ENCODE data around the gene ZNF821. TPM values are rescaled to one million over a fixed set of nuclear protein-coding genes. Genes with fewer than 3 reads are reported as not detected.

Gene ZNF821
- total and polyA plus RNA-seq, 7 donors = 0.87 to 6.1 (median 3.9) TPM

- ATAC-seq = no peak
Measured at GRCh38 chr16:71854369-71854948, 29.5 kb downstream of the ZNF821 start.

GRCh38 chr16:71853413-71853812 lies 30.6 kb downstream of the ZNF821 start:
- TF ChIP-seq CTCF (IDR thresholded peaks at IDR 0.05) = no peak
- peak overlapping the region; percentile 16 for H3K27ac ChIP-seq
- ATAC-seq (no peak), DNase-seq (no peak)
- H3K27me3 ChIP-seq (ENCODE audit: insufficient read depth in 3 of 3, low read length in 2 of 3) = no peaks in the 10 kb centered on the region
- WGBS, 3 donors = 42 to 55% (median 51%) methylated on average over 4 of the region's 4 CpGs
- intact Hi-C loops (cut with DNase I) = loop anchor here in 1 of 2 donors (10.0 kb wide), 1 partner anchor 241 kb away; the partner anchor contains the start of genes DHX38 and TXNL4B
- H3K36me3 ChIP-seq (ENCODE audit: insufficient read depth in 1 of 2, low read depth in 1 of 2) = peaks cover 5 to 71% of the 10 kb centered on the region in 2 donors
- peaks cover 25% of the 10 kb centered on the region for H3K4me1 ChIP-seq
- no peaks in the 10 kb centered on the region for H3K9me3 ChIP-seq
- H3K4me3 ChIP-seq = no peak overlapping the region

More at GRCh38 chr16:71854369-71854948, 29.5 kb downstream of the ZNF821 start:
- TF ChIP-seq CTCF (IDR thresholded peaks at IDR 0.05) = no peak
- H3K27ac ChIP-seq = peak overlapping the region; percentile 5
- H3K36me3 ChIP-seq (ENCODE audit: insufficient read depth in 1 of 2, low read depth in 1 of 2) = peaks cover 5 to 67% of the 10 kb centered on the region in 2 donors
- DNase-seq = no peak
- peaks cover 28% of the 10 kb centered on the region for H3K4me1 ChIP-seq
- H3K27me3 ChIP-seq (ENCODE audit: insufficient read depth in 3 of 3, low read length in 2 of 3) = no peaks in the 10 kb centered on the region
- intact Hi-C loops (cut with DNase I) = loop anchor here in 1 of 2 donors (10.0 kb wide), 1 partner anchor 240 kb away; the partner anchor contains the start of genes DHX38 and TXNL4B
- no peaks in the 10 kb centered on the region for H3K9me3 ChIP-seq
- 85 to 90% (median 86%) methylated on average over 4 of the region's 4 CpGs for WGBS, 3 donors
- no peak overlapping the region for H3K4me3 ChIP-seq

- intact Hi-C loops (cut with DNase I) = loop anchor here in 1 of 2 donors (10.0 kb wide), 1 partner anchor 242 kb away; the partner anchor contains the start of genes DHX38 and TXNL4B
- ATAC-seq = no peak
- Histone ChIP-seq H3K27me3 (ENCODE audit: insufficient read depth in 3 of 3, low read length in 2 of 3) (no peaks in the 10 kb centered on the region), H3K9me3 (no peaks in the 10 kb centered on the region), H3K4me3 (no peak overlapping the region), H3K4me1 (peaks cover 28% of the 10 kb centered on the region), H3K27ac (no peak overlapping the region), H3K36me3 (ENCODE audit: insufficient read depth in 1 of 2, low read depth in 1 of 2) (peaks cover 5 to 76% of the 10 kb centered on the region in 2 donors)
- 96 to 97% (median 97%) methylated on average over 4 of the region's 4 CpGs for WGBS, 3 donors
- no peak for TF ChIP-seq CTCF (IDR thresholded peaks at IDR 0.05)
- no peak for DNase-seq
Measured at GRCh38 chr16:71852561-71852960, 31.4 kb downstream of the ZNF821 start.

- H3K4me3 ChIP-seq = no peak overlapping the region
- no peaks in the 10 kb centered on the region for H3K9me3 ChIP-seq
- DNase-seq = no peak
- TF ChIP-seq CTCF (IDR thresholded peaks at IDR 0.05) = no peak
- 86 to 92% (median 87%) methylated on average over 3 of the region's 3 CpGs for WGBS, 3 donors
- H3K27ac ChIP-seq = no peak overlapping the region
- H3K36me3 ChIP-seq (ENCODE audit: insufficient read depth in 1 of 2, low read depth in 1 of 2) = peaks cover 5 to 76% of the 10 kb centered on the region in 2 donors
- intact Hi-C loops (cut with DNase I) = loop anchor here in 1 of 2 donors (10.0 kb wide), 1 partner anchor 243 kb away; the partner anchor contains the start of genes DHX38 and TXNL4B
- H3K27me3 ChIP-seq (ENCODE audit: insufficient read depth in 3 of 3, low read length in 2 of 3) = no peaks in the 10 kb centered on the region
- H3K4me1 ChIP-seq = peaks cover 28% of the 10 kb centered on the region
- no peak for ATAC-seq
Measured at GRCh38 chr16:71852158-71852557, 31.8 kb downstream of the ZNF821 start.
